Activated T-cell treated with anti-CD3 and anti-CD28 coated beads, Interleukin-2, amount 50 U/mL, for 24 hours (primary cell): Measurements from ENCODE around the gene TSSK6.

Experiments
- DNase-seq: peaks from one replicate; pipeline ENCODE4 v3.0.0-alpha.2; 2020
- H3K27ac Mint-ChIP-seq: 2 replicates; pipeline ENCODE4 v1.8.0; 2020; ENCODE audit warnings: mild to moderate bottlenecking, mixed read lengths
- H3K27me3 Mint-ChIP-seq: 2 replicates; pipeline ENCODE4 v1.8.0; 2020; ENCODE audit warnings: mixed read lengths
- H3K36me3 Mint-ChIP-seq: 2 replicates; pipeline ENCODE4 v1.8.0; 2020; ENCODE audit warnings: low read depth, mixed read lengths
- H3K4me1 Mint-ChIP-seq: 2 replicates; pipeline ENCODE4 v1.8.0; 2020; ENCODE audit warnings: low read depth, mixed read lengths
- H3K4me3 Mint-ChIP-seq: 2 replicates; pipeline ENCODE4 v1.8.0; 2020; ENCODE audit warnings: mild to moderate bottlenecking, moderate library complexity, mixed read lengths
- H3K9me3 Mint-ChIP-seq: 2 replicates; pipeline ENCODE4 v1.8.0; 2020; ENCODE audit warnings: mixed read lengths

TSSK6 gene

GRCh38 chr19:19514881-19515641 lies at the start of gene TSSK6:
TSS of gene TSSK6 (minus strand) at chr19:19515548. CDS start at chr19:19515427, 121 bp downstream.
- H3K27ac Mint-ChIP-seq: peak within 1 kb of the TSS; percentile 97
- no peaks in the 10 kb centered on the region for H3K27me3 Mint-ChIP-seq
- H3K9me3 Mint-ChIP-seq: no peaks in the 10 kb centered on the region
- peak within 1 kb of the TSS; percentile 95 for H3K4me3 Mint-ChIP-seq
- peaks cover 31% of the 10 kb centered on the region for H3K4me1 Mint-ChIP-seq
- DNase-seq: no peak
- peaks cover 48% of the 10 kb centered on the region for H3K36me3 Mint-ChIP-seq

GRCh38 chr19:19563348-19563848 lies 48.0 kb upstream of the TSSK6 start:
- Mint-ChIP-seq H3K9me3 (no peaks in the 10 kb centered on the region), H3K4me3 (no peak overlapping the region), H3K27ac (no peak overlapping the region), H3K36me3 (peaks cover 62% of the 10 kb centered on the region), H3K27me3 (no peaks in the 10 kb centered on the region), H3K4me1 (peaks cover 8% of the 10 kb centered on the region)
- DNase-seq: no peak

GRCh38 chr19:19562665-19563347 lies 47.5 kb upstream of the TSSK6 start:
- Mint-ChIP-seq H3K9me3 (no peaks in the 10 kb centered on the region), H3K27ac (no peak overlapping the region), H3K4me3 (no peak overlapping the region), H3K4me1 (peaks cover 8% of the 10 kb centered on the region), H3K36me3 (peaks cover 61% of the 10 kb centered on the region), H3K27me3 (no peaks in the 10 kb centered on the region)
- DNase-seq: peak; percentile 42

- Mint-ChIP-seq H3K4me3 (no peak overlapping the region), H3K36me3 (peaks cover 56% of the 10 kb centered on the region), H3K4me1 (peaks cover 8% of the 10 kb centered on the region), H3K27me3 (no peaks in the 10 kb centered on the region), H3K9me3 (no peaks in the 10 kb centered on the region), H3K27ac (no peak overlapping the region)
- DNase-seq: no peak
Measured at GRCh38 chr19:19561946-19562664, 46.8 kb upstream of the TSSK6 start.

GRCh38 chr19:19559931-19560330 lies 44.6 kb upstream of the TSSK6 start:
- peak overlapping the region; percentile 26 for H3K27ac Mint-ChIP-seq
- H3K36me3 Mint-ChIP-seq: peaks cover 42% of the 10 kb centered on the region
- H3K9me3 Mint-ChIP-seq: no peaks in the 10 kb centered on the region
- no peak for DNase-seq
- H3K4me3 Mint-ChIP-seq: no peak overlapping the region
- H3K27me3 Mint-ChIP-seq: no peaks in the 10 kb centered on the region
- H3K4me1 Mint-ChIP-seq: peaks cover 8% of the 10 kb centered on the region

GRCh38 chr19:19558636-19559035 lies 43.3 kb upstream of the TSSK6 start:
- Mint-ChIP-seq H3K27me3 (no peaks in the 10 kb centered on the region), H3K9me3 (no peaks in the 10 kb centered on the region), H3K27ac (no peak overlapping the region), H3K4me3 (no peak overlapping the region), H3K36me3 (peaks cover 32% of the 10 kb centered on the region), H3K4me1 (peaks cover 12% of the 10 kb centered on the region)
- no peak for DNase-seq

GRCh38 chr19:19558055-19558454 lies 42.7 kb upstream of the TSSK6 start:
- Mint-ChIP-seq H3K27me3 (no peaks in the 10 kb centered on the region), H3K27ac (no peak overlapping the region), H3K9me3 (no peaks in the 10 kb centered on the region), H3K36me3 (peaks cover 30% of the 10 kb centered on the region), H3K4me1 (peaks cover 12% of the 10 kb centered on the region), H3K4me3 (no peak overlapping the region)
- DNase-seq: no peak

GRCh38 chr19:19554074-19555023 lies 39.0 kb upstream of the TSSK6 start:
- H3K27me3 Mint-ChIP-seq: no peaks in the 10 kb centered on the region
- H3K36me3 Mint-ChIP-seq: peaks cover 8% of the 10 kb centered on the region
- peaks cover 3% of the 10 kb centered on the region for H3K4me1 Mint-ChIP-seq
- DNase-seq: peak; percentile 79
- H3K9me3 Mint-ChIP-seq: no peaks in the 10 kb centered on the region
- H3K27ac Mint-ChIP-seq: no peak overlapping the region
- H3K4me3 Mint-ChIP-seq: no peak overlapping the region

- Mint-ChIP-seq H3K9me3 (no peaks in the 10 kb centered on the region), H3K4me1 (peaks cover 3% of the 10 kb centered on the region), H3K27ac (no peak overlapping the region), H3K27me3 (peaks cover 3% of the 10 kb centered on the region), H3K4me3 (no peak overlapping the region), H3K36me3 (peaks cover 2% of the 10 kb centered on the region)
- DNase-seq: no peak
Measured at GRCh38 chr19:19553670-19554069, 38.3 kb upstream of the TSSK6 start.

GRCh38 chr19:19552798-19553197 lies 37.5 kb upstream of the TSSK6 start:
- no peaks in the 10 kb centered on the region for H3K9me3 Mint-ChIP-seq

GRCh38 chr19:19551853-19552192 lies 36.5 kb upstream of the TSSK6 start:
- DNase-seq: no peak
- no peak overlapping the region for H3K4me3 Mint-ChIP-seq
- no peak overlapping the region for H3K27ac Mint-ChIP-seq
- H3K36me3 Mint-ChIP-seq: no peaks in the 10 kb centered on the region
- peaks cover 3% of the 10 kb centered on the region for H3K4me1 Mint-ChIP-seq
- H3K27me3 Mint-ChIP-seq: peaks cover 3% of the 10 kb centered on the region
- H3K9me3 Mint-ChIP-seq: no peaks in the 10 kb centered on the region

More at GRCh38 chr19:19552798-19553197, 37.5 kb upstream of the TSSK6 start:
- H3K27me3 Mint-ChIP-seq: peaks cover 3% of the 10 kb centered on the region
- peaks cover 3% of the 10 kb centered on the region for H3K4me1 Mint-ChIP-seq
- H3K36me3 Mint-ChIP-seq: no peaks in the 10 kb centered on the region
- no peak overlapping the region for H3K4me3 Mint-ChIP-seq
- no peak overlapping the region for H3K27ac Mint-ChIP-seq
- DNase-seq: no peak

GRCh38 chr19:19550972-19551852 lies 35.9 kb upstream of the TSSK6 start:
- no peak overlapping the region for H3K27ac Mint-ChIP-seq
- peaks cover 3% of the 10 kb centered on the region for H3K27me3 Mint-ChIP-seq
- no peaks in the 10 kb centered on the region for H3K9me3 Mint-ChIP-seq
- no peak overlapping the region for H3K4me3 Mint-ChIP-seq
- peaks cover 3% of the 10 kb centered on the region for H3K4me1 Mint-ChIP-seq
- no peaks in the 10 kb centered on the region for H3K36me3 Mint-ChIP-seq
- no peak for DNase-seq

GRCh38 chr19:19550485-19550929 lies 35.2 kb upstream of the TSSK6 start:
- Mint-ChIP-seq H3K36me3 (no peaks in the 10 kb centered on the region), H3K4me1 (peaks cover 3% of the 10 kb centered on the region), H3K9me3 (no peaks in the 10 kb centered on the region), H3K4me3 (no peak overlapping the region), H3K27me3 (peaks cover 3% of the 10 kb centered on the region), H3K27ac (no peak overlapping the region)
- DNase-seq: no peak
